SU-DHL-6 (cell line): ENCODE data around the gene CDC42BPG.

ENCODE experiments used
- H2AFZ ChIP-seq: fragments of 200-600 bp; sonication (generic); 2 replicates; pipeline ENCODE4 v1.6.1; 2014; ENCODE audit warnings: low read depth, mild to moderate bottlenecking, moderate library complexity, mixed read lengths, antibody characterized with exemption, low read length; ENCODE audit not compliant: severe bottlenecking
- H3F3A ChIP-seq: fragments of 200-600 bp; shearing (Covaris generic); 2 replicates; pipeline ENCODE4 v1.6.0; 2016; ENCODE audit warnings: antibody characterized with exemption, mild to moderate bottlenecking; ENCODE audit not compliant: insufficient read depth
- H3K27ac ChIP-seq: fragments of 200-600 bp; sonication (generic); 2 replicates; pipeline ENCODE4 v1.5.1; 2016; ENCODE audit warnings: low read depth, mild to moderate bottlenecking, low read length, moderate library complexity, mixed read lengths
- H3K27me3 ChIP-seq: fragments of 200-600 bp; sonication (generic), shearing (Covaris generic); 2 replicates; pipeline ENCODE4 v1.6.0; 2014; ENCODE audit warnings: mild to moderate bottlenecking, low read length
- H3K36me3 ChIP-seq: fragments of 200-600 bp; sonication (generic); 2 replicates; pipeline ENCODE4 v1.6.1; 2014; ENCODE audit warnings: mild to moderate bottlenecking, low read length, mixed read lengths
- H3K4me2 ChIP-seq: fragments of 300-600, 200-600 bp; shearing (Covaris generic), sonication (generic); 2 replicates; pipeline ENCODE4 v1.6.0; 2014; ENCODE audit warnings: low read length, low read depth, mild to moderate bottlenecking; ENCODE audit not compliant: poor library complexity, severe bottlenecking
- H3K4me3 ChIP-seq: fragments of 200-600 bp; sonication (generic); 2 replicates; pipeline ENCODE4 v1.5.1; 2014; ENCODE audit warnings: antibody characterized with exemption, low read length, mild to moderate bottlenecking, mixed read lengths; ENCODE audit not compliant: insufficient read depth, poor library complexity, severe bottlenecking
- H3K79me2 ChIP-seq: fragments of 200-600 bp; sonication (generic); 2 replicates; pipeline ENCODE4 v1.6.1; 2014; ENCODE audit warnings: mild to moderate bottlenecking, low read length, moderate library complexity; ENCODE audit not compliant: insufficient read depth
- H3K9ac ChIP-seq: fragments of 200-600 bp; sonication (generic); 2 replicates; pipeline ENCODE4 v1.7.0; 2014; ENCODE audit warnings: mild to moderate bottlenecking, low read length
- H3K9me2 ChIP-seq: fragments of 200-600 bp; sonication (generic); replicated peaks from 2 replicates; pipeline ENCODE4 v1.6.1; 2014; ENCODE audit warnings: low read length; ENCODE audit not compliant: insufficient read depth
- H3K9me3 ChIP-seq: fragments of 200-600 bp; sonication (generic); 2 replicates; pipeline ENCODE4 v1.6.1; 2014; ENCODE audit warnings: low read length, mixed read lengths; ENCODE audit not compliant: insufficient read depth
- H4K20me1 ChIP-seq: fragments of 200-600 bp; sonication (generic); 2 replicates; pipeline ENCODE4 v1.6.1; 2014; ENCODE audit warnings: low read depth, mild to moderate bottlenecking, antibody characterized with exemption, low read length, moderate library complexity, mixed read lengths
- EZH2phosphoT487 ChIP-seq: fragments of 200-600 bp; sonication (generic), shearing (Covaris generic); conservative IDR thresholded peaks from 2 replicates; pipeline ENCODE4 v1.6.1; 2018; ENCODE audit warnings: mild to moderate bottlenecking, antibody characterized with exemption, low read length, moderate library complexity, mixed read lengths
- TF ChIP-seq, protein P1 (sequence below): fragments of 200-600 bp; sonication (generic); IDR thresholded peaks from one replicate; pipeline ENCODE4 v1.5.1; 2017; ENCODE audit warnings: antibody characterized with exemption, mild to moderate bottlenecking, low read length, moderate library complexity; ENCODE audit not compliant: insufficient read depth, poor library complexity, severe bottlenecking

Gene CDC42BPG

DNA sequence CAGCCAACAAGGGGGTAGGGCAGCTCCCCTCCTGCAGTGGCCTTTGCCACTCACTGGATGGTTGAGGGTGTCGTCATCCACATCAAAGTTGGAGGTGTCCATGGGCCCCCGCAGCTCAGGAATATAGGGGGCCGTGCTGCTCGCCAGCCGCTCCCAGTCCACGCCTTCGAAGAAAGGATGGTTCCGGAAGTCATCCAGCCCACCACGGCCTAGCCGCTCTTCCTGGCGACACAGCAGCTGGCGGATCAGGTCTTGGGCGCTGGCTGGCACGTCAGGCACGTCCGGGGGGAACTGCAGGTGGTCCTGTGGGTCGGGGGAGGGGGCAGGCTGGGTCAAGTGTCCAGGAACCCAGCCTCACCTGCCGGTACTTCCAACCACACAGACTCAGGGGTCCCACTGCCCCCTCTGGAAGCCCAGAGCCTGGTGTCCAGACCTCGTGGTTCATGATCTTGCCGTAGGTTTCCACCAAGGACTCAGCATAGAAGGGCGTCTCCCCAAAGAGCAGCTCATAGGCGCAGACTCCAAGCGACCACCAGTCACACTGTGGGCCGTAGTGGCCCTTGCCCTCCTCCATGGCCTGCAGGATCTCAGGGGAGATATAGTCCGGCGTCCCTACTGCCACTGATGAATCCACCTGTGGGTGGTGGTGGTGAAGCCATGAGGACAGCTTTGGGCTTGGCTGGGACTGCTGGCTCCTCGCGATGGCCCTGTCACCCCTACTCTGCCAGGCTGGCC, 5.7 kb downstream of the CDC42BPG start:
- Histone ChIP-seq H3K4me2 (no peak overlapping the region), H3K27ac (no peak overlapping the region), H4K20me1 (no peaks in the 10 kb centered on the region), H3K79me2 (no peaks in the 10 kb centered on the region; the same call in 1 of the 2 replicates), H3K9me2 (no peaks in the 10 kb centered on the region), H3K9ac (no peak overlapping the region), H3K4me3 (no peak overlapping the region), H3K36me3 (no peaks in the 10 kb centered on the region), H3K27me3 (no peaks in the 10 kb centered on the region), H3K9me3 (no peaks in the 10 kb centered on the region), H3F3A (no peaks in the 10 kb centered on the region), H2AFZ (no peak overlapping the region)
- no peak for TF ChIP-seq EZH2phosphoT487
- TF ChIP-seq, protein P1, sequence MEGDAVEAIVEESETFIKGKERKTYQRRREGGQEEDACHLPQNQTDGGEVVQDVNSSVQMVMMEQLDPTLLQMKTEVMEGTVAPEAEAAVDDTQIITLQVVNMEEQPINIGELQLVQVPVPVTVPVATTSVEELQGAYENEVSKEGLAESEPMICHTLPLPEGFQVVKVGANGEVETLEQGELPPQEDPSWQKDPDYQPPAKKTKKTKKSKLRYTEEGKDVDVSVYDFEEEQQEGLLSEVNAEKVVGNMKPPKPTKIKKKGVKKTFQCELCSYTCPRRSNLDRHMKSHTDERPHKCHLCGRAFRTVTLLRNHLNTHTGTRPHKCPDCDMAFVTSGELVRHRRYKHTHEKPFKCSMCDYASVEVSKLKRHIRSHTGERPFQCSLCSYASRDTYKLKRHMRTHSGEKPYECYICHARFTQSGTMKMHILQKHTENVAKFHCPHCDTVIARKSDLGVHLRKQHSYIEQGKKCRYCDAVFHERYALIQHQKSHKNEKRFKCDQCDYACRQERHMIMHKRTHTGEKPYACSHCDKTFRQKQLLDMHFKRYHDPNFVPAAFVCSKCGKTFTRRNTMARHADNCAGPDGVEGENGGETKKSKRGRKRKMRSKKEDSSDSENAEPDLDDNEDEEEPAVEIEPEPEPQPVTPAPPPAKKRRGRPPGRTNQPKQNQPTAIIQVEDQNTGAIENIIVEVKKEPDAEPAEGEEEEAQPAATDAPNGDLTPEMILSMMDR: no peak

DNA sequence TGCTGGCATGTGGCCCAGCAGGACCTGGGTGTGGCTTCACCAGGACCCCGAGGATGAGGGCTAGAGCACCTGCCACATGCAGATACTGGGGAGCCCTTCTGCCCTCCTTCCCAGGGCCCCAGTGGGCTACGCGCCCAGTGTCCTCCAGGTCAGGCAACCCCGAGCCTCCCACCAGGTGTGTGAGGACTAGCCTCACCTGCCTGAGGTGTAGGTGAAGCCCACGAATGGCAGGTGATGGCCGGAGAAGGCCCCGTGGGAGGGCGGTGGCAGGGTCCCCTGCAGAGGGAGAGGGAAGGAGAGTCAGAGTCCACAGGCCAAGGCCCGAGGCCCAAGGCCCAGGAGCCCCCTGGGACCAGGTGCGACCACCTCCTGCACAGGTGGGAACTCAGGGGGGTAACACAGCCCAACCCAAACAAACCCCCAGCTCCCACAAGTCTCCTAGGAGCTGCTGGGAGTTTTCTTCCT, 6.5 kb downstream of the CDC42BPG start:
- H3K27me3 ChIP-seq: no peaks in the 10 kb centered on the region
- H3K27ac ChIP-seq: no peak overlapping the region
- H3F3A ChIP-seq: no peaks in the 10 kb centered on the region
- H3K4me2 ChIP-seq: no peak overlapping the region
- no peak for TF ChIP-seq EZH2phosphoT487
- TF ChIP-seq, protein P1: no peak
- no peaks in the 10 kb centered on the region for H3K9me3 ChIP-seq
- H3K36me3 ChIP-seq: no peaks in the 10 kb centered on the region
- no peak overlapping the region for H3K4me3 ChIP-seq
- H3K79me2 ChIP-seq: no peaks in the 10 kb centered on the region; the same call in 1 of the 2 replicates
- H3K9ac ChIP-seq: no peak overlapping the region
- no peak overlapping the region for H2AFZ ChIP-seq
- H3K9me2 ChIP-seq: no peaks in the 10 kb centered on the region
- H4K20me1 ChIP-seq: no peaks in the 10 kb centered on the region

DNA sequence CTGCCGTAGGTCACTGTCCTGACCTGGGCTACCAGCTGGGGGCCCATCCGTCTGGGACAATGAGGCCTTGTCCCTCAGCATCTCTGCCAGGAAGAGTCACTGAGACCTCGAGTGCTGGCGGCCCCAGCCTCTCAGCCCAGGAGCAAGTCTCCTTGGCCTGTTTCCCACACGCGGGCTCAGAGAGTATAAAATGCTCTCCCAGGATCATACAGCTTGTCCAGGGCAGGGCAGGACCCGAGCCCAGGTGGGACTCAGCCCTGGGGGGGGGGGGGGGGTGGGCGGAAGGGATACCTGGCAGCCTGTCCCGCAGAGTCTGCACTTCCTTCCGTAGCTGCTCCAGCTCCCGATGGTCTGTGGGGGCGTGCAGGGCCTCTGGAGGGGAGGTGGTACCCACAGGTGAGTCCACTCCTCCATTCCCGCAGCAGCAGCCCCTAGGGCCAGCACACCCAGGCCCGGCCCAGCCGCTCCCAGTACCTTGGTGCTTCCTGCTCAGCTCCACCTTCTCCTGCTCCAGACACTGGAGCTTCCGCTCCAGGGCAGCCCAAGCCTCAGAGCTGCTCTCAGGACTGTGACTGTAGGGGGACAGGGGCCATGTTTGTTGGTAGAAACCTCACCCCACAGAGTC, 7.9 kb downstream of the CDC42BPG start:
- Histone ChIP-seq H3K9ac (no peak overlapping the region), H3K79me2 (no peaks in the 10 kb centered on the region), H3F3A (no peaks in the 10 kb centered on the region), H3K36me3 (no peaks in the 10 kb centered on the region), H3K4me3 (no peak overlapping the region), H3K4me2 (no peak overlapping the region), H3K9me2 (no peaks in the 10 kb centered on the region), H2AFZ (no peak overlapping the region), H3K27me3 (no peaks in the 10 kb centered on the region), H3K27ac (no peak overlapping the region), H3K9me3 (no peaks in the 10 kb centered on the region), H4K20me1 (no peaks in the 10 kb centered on the region)
- TF ChIP-seq, protein P1: no peak
- TF ChIP-seq EZH2phosphoT487: no peak
